GM23338 (cell line): ENCODE results near the gene CD8A.
"Not testable (repeated sequence)": the region's sequence is repeated elsewhere in the genome, so short reads cannot be mapped to it uniquely, and the experiment has no call there.

ENCODE experiments used
- ETS1 ChIP-seq: IDR thresholded peaks from 2 replicates; pipeline ENCODE4 v1.6.1; 2016; ENCODE audit warnings: antibody characterized with exemption
- EZH2 ChIP-seq: fragments of 200-600 bp; sonication (generic); IDR thresholded peaks from one replicate; pipeline ENCODE4 v1.8.0; 2017; ENCODE audit warnings: antibody characterized with exemption, mild to moderate bottlenecking, low read depth; ENCODE audit not compliant: unreplicated experiment
- REST ChIP-seq: IDR thresholded peaks from one replicate; pipeline ENCODE4 v1.6.1; 2018; ENCODE audit warnings: antibody characterized with exemption; ENCODE audit not compliant: unreplicated experiment

- TF ChIP-seq EZH2, REST, ETS1: not testable (repeated sequence)
Measured at GRCh38 chr2:86739485-86739884, 51.2 kb downstream of the CD8A start.
